ENCODE data around the gene OR52E6. TPM values are rescaled to one million over a fixed set of nuclear protein-coding genes. Genes with fewer than 3 reads are reported as not detected.

Gene OR52E6
- total RNA-seq = not detected

DNA sequence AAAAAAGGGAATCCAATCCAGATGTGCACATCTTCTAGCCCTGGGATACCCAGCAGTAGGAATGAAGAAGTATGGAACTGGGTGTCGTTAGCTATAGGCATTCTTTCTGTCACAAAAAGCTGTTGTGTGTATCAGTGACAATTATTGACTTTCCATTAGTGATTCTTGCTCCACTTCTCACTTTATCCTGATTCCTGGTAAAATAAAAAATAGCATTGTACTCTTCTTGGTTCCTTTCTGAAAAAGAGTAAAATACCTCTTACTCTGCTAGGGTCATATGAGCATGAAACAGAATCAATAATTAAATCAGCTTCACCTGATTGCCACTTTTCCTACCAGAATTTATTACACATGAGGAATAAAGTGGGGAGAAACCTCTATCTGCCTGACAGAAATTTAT, at the start of gene OR52E6:
TSS of gene OR52E6 (minus strand) at position 101 of the 400 bp plus-strand sequence. CDS start at position 101, 0 bp downstream.
- Histone ChIP-seq H3K9me3 (no peaks in the 10 kb centered on the region), H3K4me1 (no peaks in the 10 kb centered on the region), H3K4me3 (no peak within 1 kb of the TSS), H3K27me3 (no peaks in the 10 kb centered on the region), H3K27ac (no peak within 1 kb of the TSS), H3K36me3 (no peaks in the 10 kb centered on the region)
- intact Hi-C loops (cut with DNase I; ENCODE audit: low total_unique reads) = no loop called here
- no peak for DNase-seq
- TF ChIP-seq, protein P1, sequence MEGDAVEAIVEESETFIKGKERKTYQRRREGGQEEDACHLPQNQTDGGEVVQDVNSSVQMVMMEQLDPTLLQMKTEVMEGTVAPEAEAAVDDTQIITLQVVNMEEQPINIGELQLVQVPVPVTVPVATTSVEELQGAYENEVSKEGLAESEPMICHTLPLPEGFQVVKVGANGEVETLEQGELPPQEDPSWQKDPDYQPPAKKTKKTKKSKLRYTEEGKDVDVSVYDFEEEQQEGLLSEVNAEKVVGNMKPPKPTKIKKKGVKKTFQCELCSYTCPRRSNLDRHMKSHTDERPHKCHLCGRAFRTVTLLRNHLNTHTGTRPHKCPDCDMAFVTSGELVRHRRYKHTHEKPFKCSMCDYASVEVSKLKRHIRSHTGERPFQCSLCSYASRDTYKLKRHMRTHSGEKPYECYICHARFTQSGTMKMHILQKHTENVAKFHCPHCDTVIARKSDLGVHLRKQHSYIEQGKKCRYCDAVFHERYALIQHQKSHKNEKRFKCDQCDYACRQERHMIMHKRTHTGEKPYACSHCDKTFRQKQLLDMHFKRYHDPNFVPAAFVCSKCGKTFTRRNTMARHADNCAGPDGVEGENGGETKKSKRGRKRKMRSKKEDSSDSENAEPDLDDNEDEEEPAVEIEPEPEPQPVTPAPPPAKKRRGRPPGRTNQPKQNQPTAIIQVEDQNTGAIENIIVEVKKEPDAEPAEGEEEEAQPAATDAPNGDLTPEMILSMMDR (IDR thresholded peaks at IDR 0.05) = no peak
- no peak for TF ChIP-seq POLR2A (IDR thresholded peaks at IDR 0.05)

DNA sequence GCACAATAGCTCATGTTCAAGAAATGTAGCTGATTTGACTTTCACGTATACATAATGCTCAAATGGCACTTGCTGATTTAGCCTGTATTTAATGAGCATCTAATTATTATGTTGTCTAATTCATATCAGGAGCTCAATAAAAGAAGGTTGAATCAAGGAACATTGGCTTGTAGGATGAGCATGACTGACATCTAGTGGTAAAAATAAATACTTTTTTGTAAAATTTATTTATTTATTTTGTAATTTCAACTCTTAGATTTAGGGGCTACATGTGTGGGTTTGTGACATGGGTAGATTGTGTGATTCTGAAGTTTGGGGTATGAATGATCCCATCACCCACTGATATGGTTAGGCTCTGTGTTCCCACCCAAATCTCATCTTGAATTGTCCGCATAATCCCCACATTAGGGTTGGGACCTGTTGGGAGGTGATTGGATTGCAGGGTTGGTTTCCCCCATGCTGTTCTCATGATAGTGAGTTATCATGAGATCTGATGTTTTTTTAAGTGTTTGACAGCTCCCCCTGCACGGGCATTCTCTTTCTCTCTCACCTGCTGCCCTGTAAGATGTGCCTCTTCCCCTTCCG, 49.6 kb upstream of the OR52E6 start:
- intact Hi-C loops (cut with DNase I; ENCODE audit: low total_unique reads) = no loop called here
- Histone ChIP-seq H3K36me3 (no peaks in the 10 kb centered on the region), H3K27me3 (no peaks in the 10 kb centered on the region), H3K4me1 (no peaks in the 10 kb centered on the region), H3K27ac (no peak overlapping the region), H3K4me3 (no peak overlapping the region), H3K9me3 (no peaks in the 10 kb centered on the region)
- DNase-seq = no peak
- TF ChIP-seq, protein P1 (IDR thresholded peaks at IDR 0.05) = peak in 1 of 4 experiments; percentile 18
- no peak for TF ChIP-seq POLR2A (IDR thresholded peaks at IDR 0.05)

DNA sequence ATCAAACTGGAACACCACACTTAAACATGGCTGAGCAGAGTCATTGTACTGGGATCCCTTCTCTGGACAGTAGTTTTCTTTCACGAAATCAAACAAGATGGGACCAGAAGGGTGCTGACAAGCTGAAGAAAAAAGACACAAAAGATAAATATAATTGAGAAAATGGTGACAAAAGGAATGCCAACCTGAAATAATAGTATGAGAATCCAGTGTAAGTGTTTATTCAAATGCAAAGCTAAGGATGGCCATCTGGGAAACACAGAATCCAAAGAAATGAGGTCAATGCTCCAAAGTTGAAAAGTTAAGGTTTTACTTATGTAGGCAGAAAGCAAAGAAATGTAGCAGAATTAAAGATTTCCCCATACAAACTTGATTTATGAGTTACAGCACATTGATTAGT, 46.0 kb upstream of the OR52E6 start:
- no peaks in the 10 kb centered on the region for H3K4me1 ChIP-seq
- TF ChIP-seq, protein P1 (IDR thresholded peaks at IDR 0.05) = no peak
- TF ChIP-seq POLR2A (IDR thresholded peaks at IDR 0.05) = no peak
- H3K27ac ChIP-seq = no peak overlapping the region
- no peak for DNase-seq
- H3K9me3 ChIP-seq = no peaks in the 10 kb centered on the region
- no peaks in the 10 kb centered on the region for H3K36me3 ChIP-seq
- intact Hi-C loops (cut with DNase I; ENCODE audit: low total_unique reads) = no loop called here
- no peaks in the 10 kb centered on the region for H3K27me3 ChIP-seq
- no peak overlapping the region for H3K4me3 ChIP-seq

DNA sequence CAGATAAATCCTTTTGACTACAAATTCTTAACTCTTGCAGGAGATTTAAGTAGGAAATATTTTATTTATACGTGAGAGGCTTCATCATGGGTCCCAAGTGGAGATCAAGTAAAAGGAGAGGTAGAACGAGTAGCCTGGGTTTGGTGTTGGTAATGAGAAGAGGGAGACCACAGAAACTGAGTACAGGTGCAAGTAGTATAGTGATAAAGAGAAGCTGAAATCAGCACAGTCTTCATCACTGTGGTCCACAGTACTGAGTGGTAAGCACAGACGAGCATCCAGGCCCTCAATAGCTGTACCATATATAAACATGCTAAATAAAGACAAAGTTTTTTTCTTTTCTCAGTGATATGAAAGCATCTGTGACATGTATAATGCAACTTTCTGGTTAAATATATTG, 45.5 kb upstream of the OR52E6 start:
- intact Hi-C loops (cut with DNase I; ENCODE audit: low total_unique reads) = no loop called here
- H3K27ac ChIP-seq = no peak overlapping the region
- H3K27me3 ChIP-seq = no peaks in the 10 kb centered on the region
- H3K9me3 ChIP-seq = no peaks in the 10 kb centered on the region
- H3K36me3 ChIP-seq = no peaks in the 10 kb centered on the region
- H3K4me3 ChIP-seq = no peak overlapping the region
- TF ChIP-seq, protein P1 (IDR thresholded peaks at IDR 0.05) = no peak
- TF ChIP-seq POLR2A (IDR thresholded peaks at IDR 0.05) = no peak
- no peak for DNase-seq
- H3K4me1 ChIP-seq = no peaks in the 10 kb centered on the region

GRCh38 chr11:5881756-5882155, 40.1 kb upstream of the OR52E6 start:
- no peaks in the 10 kb centered on the region for H3K4me1 ChIP-seq
- intact Hi-C loops (cut with DNase I; ENCODE audit: low total_unique reads) = no loop called here
- H3K36me3 ChIP-seq = no peaks in the 10 kb centered on the region
- no peaks in the 10 kb centered on the region for H3K9me3 ChIP-seq
- TF ChIP-seq, protein P1 (IDR thresholded peaks at IDR 0.05) = no peak
- no peak for TF ChIP-seq POLR2A (IDR thresholded peaks at IDR 0.05)
- H3K4me3 ChIP-seq = no peak overlapping the region
- no peak overlapping the region for H3K27ac ChIP-seq
- no peaks in the 10 kb centered on the region for H3K27me3 ChIP-seq
- DNase-seq = no peak

All from uterus (tissue), 4 donors.